Kidney epithelial cell (primary cell): Measurements from ENCODE around the gene CCDC3. TPM values are rescaled to one million over a fixed set of nuclear protein-coding genes. Genes with fewer than 3 reads are reported as not detected.
"Not testable (repeated sequence)": the region's sequence is repeated elsewhere in the genome, so short reads cannot be mapped to it uniquely, and the experiment has no call there.

Experiments used
- DNase-seq: peaks from one replicate; pipeline ENCODE4 v3.0.0-alpha.2; 2010; ENCODE audit warnings: low read depth
- H3K27me3 ChIP-seq: 2 replicates; pipeline ENCODE4 v1.6.0; 2011; ENCODE audit warnings: low read length; ENCODE audit not compliant: control insufficient read depth, insufficient read depth
- H3K36me3 ChIP-seq: 2 replicates; pipeline ENCODE4 v1.5.1; 2011; ENCODE audit warnings: low read length; ENCODE audit not compliant: control insufficient read depth, insufficient read depth
- H3K4me3 ChIP-seq: 2 replicates; pipeline ENCODE4 v1.5.1; 2011; ENCODE audit warnings: low read depth, mild to moderate bottlenecking, control low read depth, low read length
- CTCF ChIP-seq: IDR thresholded peaks from 2 replicates; pipeline ENCODE4 v1.5.1; 2011; ENCODE audit warnings: mild to moderate bottlenecking, moderate library complexity, low read length, control low read depth, inconsistent platforms; ENCODE audit not compliant: insufficient read depth, poor library complexity, severe bottlenecking
- total RNA-seq: library from RNA; depleted of rRNA; stranded (reverse); fragments of >200 nt; gene quantifications from 2 replicates; pipeline ENCODE4 v1.2.3, GENCODE V29; 2015

The CCDC3 gene
- total RNA-seq, 1 donor from 2014 or later = 0.17 TPM

DNA sequence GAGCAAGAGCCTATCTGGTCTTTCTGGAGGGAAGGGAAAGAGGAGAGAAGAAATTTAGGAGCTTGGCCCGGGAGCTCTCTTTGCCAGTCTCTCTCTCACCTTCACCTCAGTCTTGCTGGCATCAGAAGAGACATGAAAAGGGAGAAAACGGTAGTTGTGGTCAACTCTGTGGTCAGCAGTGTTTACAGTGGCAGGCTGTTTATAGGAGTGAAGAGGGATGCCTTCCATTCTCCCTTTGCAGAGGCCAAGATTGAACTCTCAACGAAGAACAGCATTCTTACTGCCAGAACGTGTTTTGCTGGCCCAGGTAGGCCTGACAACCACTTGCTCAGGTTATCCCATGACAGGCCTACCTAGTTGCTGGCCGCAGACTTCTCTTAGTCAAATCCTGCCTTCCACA, 133.3 kb downstream of the CCDC3 start:
- no peak for TF ChIP-seq CTCF
- Histone ChIP-seq H3K4me3 (no peak overlapping the region), H3K36me3 (no peaks in the 10 kb centered on the region), H3K27me3 (peaks cover 2% of the 10 kb centered on the region)
- no peak for DNase-seq

DNA sequence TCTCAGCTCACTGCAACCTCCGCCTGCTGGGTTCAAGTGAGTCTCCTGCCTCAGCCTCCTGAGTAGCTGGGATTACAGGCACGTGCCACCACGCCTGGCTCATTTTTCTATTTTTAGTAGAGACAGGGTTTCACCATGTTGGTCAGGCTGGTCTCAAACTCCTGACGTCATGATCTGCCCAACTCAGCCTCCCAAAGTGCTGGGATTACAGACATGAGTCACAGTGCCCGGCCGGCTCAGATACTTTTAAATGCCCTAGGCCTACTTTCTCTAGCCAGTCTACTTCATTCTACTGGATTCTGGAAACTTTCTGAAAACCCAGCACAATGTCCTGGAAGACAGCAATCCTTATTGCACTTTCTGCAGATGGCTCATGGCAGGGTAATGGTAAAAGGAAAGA, 136.0 kb downstream of the CCDC3 start:
- DNase-seq, H3K27me3 ChIP-seq, H3K4me3 ChIP-seq, H3K36me3 ChIP-seq: not testable (repeated sequence)

DNA sequence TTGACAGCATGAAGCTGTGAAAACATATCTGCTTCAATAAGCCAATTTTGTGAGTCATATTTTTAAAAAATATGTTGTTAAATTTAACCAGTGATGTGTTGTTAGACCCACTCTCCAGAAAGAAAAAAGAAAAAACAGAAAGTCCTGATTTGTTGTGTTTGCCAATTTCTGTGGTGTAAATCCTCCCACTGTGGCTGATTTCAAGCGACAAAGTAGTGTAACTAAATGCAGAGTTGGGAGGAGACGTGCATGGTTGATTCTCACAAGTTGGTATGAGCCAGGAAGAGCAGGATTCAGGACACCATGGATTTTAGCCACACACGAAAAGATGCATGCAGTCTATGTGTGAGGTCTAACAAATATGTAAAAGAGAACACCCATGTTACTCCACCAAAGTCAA, 139.1 kb downstream of the CCDC3 start:
- DNase-seq = no peak
- no peak for TF ChIP-seq CTCF
- no peaks in the 10 kb centered on the region for H3K27me3 ChIP-seq
- H3K36me3 ChIP-seq = no peaks in the 10 kb centered on the region
- H3K4me3 ChIP-seq = no peak overlapping the region

DNA sequence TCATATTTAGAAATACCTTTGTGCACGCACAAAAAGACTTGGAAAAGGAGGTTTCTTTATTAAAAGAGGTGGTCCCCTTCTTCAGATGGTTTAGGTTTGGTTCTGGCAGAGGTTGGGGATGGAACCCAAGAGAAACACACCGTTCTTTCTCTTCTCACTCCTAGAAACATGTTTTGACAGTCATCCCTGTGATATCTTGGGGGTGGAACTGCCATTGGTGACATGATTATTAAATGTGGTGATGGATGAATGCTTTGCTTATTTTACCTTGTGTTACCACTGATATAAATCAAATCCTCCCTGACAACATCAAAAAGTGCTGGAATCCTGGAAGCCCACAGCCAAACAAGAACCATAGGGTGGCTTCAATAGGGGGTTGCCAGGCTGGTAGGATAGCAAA, 146.5 kb downstream of the CCDC3 start:
- no peak for TF ChIP-seq CTCF
- no peak for DNase-seq
- Histone ChIP-seq H3K36me3 (no peaks in the 10 kb centered on the region), H3K27me3 (no peaks in the 10 kb centered on the region), H3K4me3 (no peak overlapping the region)

GRCh38 chr10:12852687-12853086, 148.8 kb downstream of the CCDC3 start:
- no peak overlapping the region for H3K4me3 ChIP-seq
- TF ChIP-seq CTCF = no peak
- no peak for DNase-seq
- H3K27me3 ChIP-seq = no peaks in the 10 kb centered on the region
- no peaks in the 10 kb centered on the region for H3K36me3 ChIP-seq

DNA sequence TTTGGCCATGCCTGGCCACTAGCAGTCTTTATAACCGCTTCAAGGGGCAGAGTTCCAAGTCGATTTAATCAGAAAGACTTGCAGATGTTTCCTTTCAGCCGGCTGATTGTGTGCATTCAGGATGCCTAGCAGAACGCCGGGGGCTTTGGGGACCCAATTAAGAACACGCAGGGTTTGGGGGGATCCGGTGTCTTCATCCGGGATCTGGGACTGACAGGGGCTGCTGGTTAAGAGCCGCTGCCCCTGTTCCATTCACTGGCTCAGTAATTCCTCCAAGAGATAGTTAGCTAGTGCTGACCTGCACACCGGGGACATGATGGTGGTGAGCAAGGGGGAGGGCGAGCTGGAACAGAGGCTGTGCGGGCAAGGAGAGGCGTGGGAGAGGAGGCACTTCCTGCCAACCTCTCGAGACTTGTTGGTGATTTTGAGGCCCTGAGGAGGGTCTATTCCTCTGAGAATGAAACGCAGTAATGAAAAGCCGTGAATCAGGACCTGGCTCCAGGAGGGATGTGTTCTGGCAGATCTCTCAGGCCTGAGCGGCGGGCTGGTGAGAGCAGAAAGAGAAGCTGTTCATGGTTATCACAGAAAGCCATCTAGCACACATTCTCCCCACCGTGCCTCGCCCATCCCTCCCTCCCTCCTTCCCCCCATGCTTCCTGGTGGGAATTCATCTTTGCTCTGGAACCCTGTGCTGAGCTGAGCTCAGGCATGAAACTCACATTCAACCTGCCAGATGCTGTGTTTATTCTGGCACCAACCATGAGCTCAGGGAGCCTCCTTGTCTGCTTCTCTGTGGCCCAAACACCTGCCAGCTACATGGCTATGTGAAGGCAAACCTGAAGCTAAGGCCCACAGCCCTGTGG, 152.0 kb downstream of the CCDC3 start:
- H3K4me3 ChIP-seq = no peak overlapping the region
- no peaks in the 10 kb centered on the region for H3K36me3 ChIP-seq
- H3K27me3 ChIP-seq = no peaks in the 10 kb centered on the region
- TF ChIP-seq CTCF = no peak
- DNase-seq = no peak
